ENCODE measurements around the gene KCNH4.

- no peak for TF ChIP-seq POLR2A (IDR thresholded peaks at IDR 0.05; ENCODE audit: low read length)
- TF ChIP-seq GATA1 (IDR thresholded peaks at IDR 0.05; ENCODE audit: low read depth, low read length), result no peak
Observed at GRCh38 chr17:42132941-42133340, 48.0 kb downstream of the KCNH4 start.

All from erythroblast (primary cell).